22Rv1 (cell line): Measurements from ENCODE around the gene RAB17.
"Not testable (repeated sequence)": the region's sequence is repeated elsewhere in the genome, so short reads cannot be mapped to it uniquely, and the experiment has no call there.

ENCODE experiments used
- H3K27ac ChIP-seq: fragments of 450-650 bp; 2 replicates; pipeline ENCODE4 v1.5.1; 2017
- CTCF ChIP-seq: fragments of 450-650 bp; IDR thresholded peaks from 2 replicates; pipeline ENCODE4 v1.5.1; 2017; ENCODE audit warnings: mild to moderate bottlenecking
- ZFX ChIP-seq: fragments of 450-650 bp; IDR thresholded peaks from 2 replicates; pipeline ENCODE4 v1.6.1; 2017; ENCODE audit warnings: antibody characterized with exemption, borderline replicate concordance

Gene RAB17

GRCh38 chr2:237614151-237614720 lies 23.7 kb upstream of the RAB17 start:
- no peak for TF ChIP-seq CTCF
- no peak for TF ChIP-seq ZFX
- H3K27ac ChIP-seq, result no peak overlapping the region

- no peak for TF ChIP-seq ZFX
- TF ChIP-seq CTCF, result no peak
- H3K27ac ChIP-seq, result no peak overlapping the region
Measured at GRCh38 chr2:237613679-237614078, 23.1 kb upstream of the RAB17 start.

- TF ChIP-seq ZFX (no peak), CTCF (no peak)
- no peak overlapping the region for H3K27ac ChIP-seq
Measured at GRCh38 chr2:237612527-237613357, 22.2 kb upstream of the RAB17 start.

GRCh38 chr2:237606522-237606921 lies 16.0 kb upstream of the RAB17 start:
- not testable (repeated sequence) for H3K27ac ChIP-seq

- H3K27ac ChIP-seq, result no peak overlapping the region
- TF ChIP-seq ZFX (no peak), CTCF (peak; percentile 43; the same call in 1 of the 2 replicates)
Measured at GRCh38 chr2:237604960-237605359, 14.4 kb upstream of the RAB17 start.

- TF ChIP-seq ZFX (no peak), CTCF (no peak)
- no peak overlapping the region for H3K27ac ChIP-seq
Measured at GRCh38 chr2:237604391-237604790, 13.9 kb upstream of the RAB17 start.

GRCh38 chr2:237603718-237604362 lies 13.3 kb upstream of the RAB17 start:
- TF ChIP-seq CTCF (no peak), ZFX (no peak)
- no peak overlapping the region for H3K27ac ChIP-seq
